HCT116 (cell line): Measurements from ENCODE around the gene ARHGAP27. TPM values are rescaled to one million over a fixed set of nuclear protein-coding genes. Genes with fewer than 3 reads are reported as not detected.

Experiments
- ATAC-seq: fragments of 200-7000 bp; cut with Tn5 transposase; 2 replicates; pipeline ENCODE4 v1.9.1; 2020; ENCODE audit warnings: mild to moderate bottlenecking, moderate library complexity
- BruUV-seq: library from RNA; stranded (reverse); fragments of 400-500 nt; replicated peaks from 2 replicates; lab custom pipeline; 2021; lab: Mats Ljungman, UMichigan
- CTCF ChIA-PET: fragments of 300-600 bp; sonication (Branson Sonifier 250); formaldehyde crosslinking; loops from one replicate; lab custom pipeline; 2021; ENCODE audit warnings: antibody characterized with exemption; lab: Charles Lee
- POLR2A ChIA-PET: fragments of 300-600, 350-600 bp; sonication (Branson Sonifier 250); formaldehyde crosslinking; loops from one replicate; lab custom pipeline; 2021; ENCODE audit warnings: antibody characterized with exemption; lab: Charles Lee
- RAD21 ChIA-PET, 2 experiments: fragments of 300-600 bp; sonication (Branson Sonifier 250); formaldehyde crosslinking; loops; one replicate each; lab custom pipeline; 2023; ENCODE audit warnings: low total read pairs in 2 of 2; ENCODE audit not compliant: uncharacterized antibody in 2 of 2, unreplicated experiment in 2 of 2, low non-redundant PET in 1 of 2; lab: Charles Lee
- DNase-seq: peaks from one replicate; pipeline ENCODE4 v3.0.0-alpha.2; 2010; ENCODE audit warnings: low read depth, low spot score
- H2AFZ ChIP-seq: fragments of 200-600 bp; shearing (Covaris generic), sonication (generic); 2 replicates; pipeline ENCODE4 v1.6.1; 2017; ENCODE audit warnings: low read depth, mixed run types, mixed read lengths, antibody characterized with exemption, low read length; ENCODE audit not compliant: poor library complexity, severe bottlenecking
- H3K27ac ChIP-seq: 2 replicates; pipeline ENCODE4 v1.5.1; 2012; ENCODE audit warnings: low read depth, low read length
- H3K27me3 ChIP-seq: fragments of 200-600 bp; sonication (generic); 2 replicates; pipeline ENCODE4 v1.6.1; 2016; ENCODE audit warnings: mixed run types, low read length, mixed read lengths; ENCODE audit not compliant: insufficient read depth
- H3K36me3 ChIP-seq, 2 experiments: fragments of 200-500 bp in 1 of 2; fragments of 200-600 bp in 1 of 2; sonication (Bioruptor generic) in 1 of 2; sonication (generic) in 1 of 2; 2 replicates each; pipeline versions ENCODE4 v1.5.1 to v1.6.1; 2014 to 2016; ENCODE audit warnings: low read length in 2 of 2, inconsistent platforms in 1 of 2, mixed read lengths in 1 of 2, mixed run types in 1 of 2; ENCODE audit not compliant: insufficient read depth in 2 of 2, control insufficient read depth in 1 of 2
- H3K4me1 ChIP-seq, 2 experiments: fragments of 200-600 bp in 1 of 2; sonication (generic) in 1 of 2; 2 replicates each; pipeline versions ENCODE4 v1.5.1 to v1.6.1; 2012 to 2017; ENCODE audit warnings: low read length in 2 of 2, inconsistent platforms in 1 of 2, mild to moderate bottlenecking in 1 of 2, mixed read lengths in 1 of 2, mixed run types in 1 of 2, moderate library complexity in 1 of 2; ENCODE audit not compliant: insufficient read depth in 2 of 2, control insufficient read depth in 1 of 2
- H3K4me2 ChIP-seq: fragments of 200-600 bp; sonication (generic); 2 replicates; pipeline ENCODE4 v1.6.1; 2017; ENCODE audit warnings: mixed run types, low read length, mixed read lengths
- H3K4me3 ChIP-seq, 2 experiments: fragments of 200-600 bp in 1 of 2; sonication (generic) in 1 of 2; replicated peaks in 1 of 2; 2 replicates each; pipeline ENCODE4 v1.5.1; 2011 to 2016; ENCODE audit warnings: low read length in 2 of 2, control low read depth in 1 of 2, low read depth in 1 of 2, mild to moderate bottlenecking in 1 of 2, mixed read lengths in 1 of 2, mixed run types in 1 of 2
- H3K79me2 ChIP-seq: fragments of 200-600 bp; sonication (generic); 2 replicates; pipeline ENCODE4 v1.6.1; 2017; ENCODE audit warnings: mild to moderate bottlenecking, mixed run types, low read length, moderate library complexity, mixed read lengths; ENCODE audit not compliant: insufficient read depth
- H3K9ac ChIP-seq: fragments of 200-600 bp; sonication (generic); 2 replicates; pipeline ENCODE4 v1.6.1; 2016; ENCODE audit warnings: low read length, mixed read lengths
- H3K9me2 ChIP-seq: fragments of 200-600 bp; sonication (generic), shearing (Covaris generic); 2 replicates; pipeline ENCODE4 v1.6.1; 2017; ENCODE audit warnings: mixed run types, mild to moderate bottlenecking, moderate library complexity; ENCODE audit not compliant: insufficient read depth
- H3K9me3 ChIP-seq, 2 experiments: fragments of 200-500 bp in 1 of 2; fragments of 200-600 bp in 1 of 2; sonication (Bioruptor generic) in 1 of 2; sonication (generic) in 1 of 2; 2 replicates each; pipeline ENCODE4 v1.6.1; 2014 to 2017; ENCODE audit warnings: low read length in 2 of 2, mixed read lengths in 2 of 2, inconsistent platforms in 1 of 2, low read depth in 1 of 2, mild to moderate bottlenecking in 1 of 2, mixed run types in 1 of 2, moderate library complexity in 1 of 2; ENCODE audit not compliant: control insufficient read depth in 1 of 2, insufficient read depth in 1 of 2
- H4K20me1 ChIP-seq: fragments of 200-600 bp; sonication (generic), shearing (Covaris generic); 2 replicates; pipeline ENCODE4 v1.6.1; 2017; ENCODE audit warnings: mixed run types, mild to moderate bottlenecking, moderate library complexity; ENCODE audit not compliant: insufficient read depth
- POLR2AphosphoS5 ChIP-seq: IDR thresholded peaks from 2 replicates; pipeline ENCODE4 v1.6.1; 2011; ENCODE audit warnings: mild to moderate bottlenecking, low read depth, low read length, moderate library complexity
- SIN3A ChIP-seq: IDR thresholded peaks from 2 replicates; pipeline ENCODE4 v1.6.1; 2012; ENCODE audit warnings: low read depth
- intact Hi-C: fragments of 100-400 bp; cut with micrococcal nuclease; formaldehyde crosslinking; loops from 2 replicates; pipeline ENCODE4 v1.10.0; 2022
- total RNA-seq: library from RNA; stranded (reverse); gene quantifications from one replicate; pipeline ENCODE4 v1.2.1, GENCODE V29; 2021; ENCODE audit not compliant: unreplicated experiment
- TF ChIP-seq, protein P1 (sequence below): IDR thresholded peaks from 2 replicates; pipeline ENCODE4 v1.6.1; 2012; ENCODE audit warnings: low read depth

Gene ARHGAP27
- total RNA-seq, 1 experiment from 2014 or later: 46.7 TPM

GRCh38 chr17:45366691-45367090 lies 66.0 kb downstream of the ARHGAP27 start:
- BruUV-seq: no TSS peak
- H3K9ac ChIP-seq: no peak overlapping the region
- DNase-seq (no peak), ATAC-seq (no peak)
- no peaks in the 10 kb centered on the region for H3K79me2 ChIP-seq
- H3K36me3 ChIP-seq: no peaks in the 10 kb centered on the region
- no peak overlapping the region for H3K27ac ChIP-seq
- no peak overlapping the region for H3K4me2 ChIP-seq
- no peaks in the 10 kb centered on the region for H4K20me1 ChIP-seq
- RAD21 ChIA-PET: no interaction called here
- H2AFZ ChIP-seq: no peak overlapping the region
- TF ChIP-seq POLR2AphosphoS5 (no peak), SIN3A (no peak)
- TF ChIP-seq, protein P1, sequence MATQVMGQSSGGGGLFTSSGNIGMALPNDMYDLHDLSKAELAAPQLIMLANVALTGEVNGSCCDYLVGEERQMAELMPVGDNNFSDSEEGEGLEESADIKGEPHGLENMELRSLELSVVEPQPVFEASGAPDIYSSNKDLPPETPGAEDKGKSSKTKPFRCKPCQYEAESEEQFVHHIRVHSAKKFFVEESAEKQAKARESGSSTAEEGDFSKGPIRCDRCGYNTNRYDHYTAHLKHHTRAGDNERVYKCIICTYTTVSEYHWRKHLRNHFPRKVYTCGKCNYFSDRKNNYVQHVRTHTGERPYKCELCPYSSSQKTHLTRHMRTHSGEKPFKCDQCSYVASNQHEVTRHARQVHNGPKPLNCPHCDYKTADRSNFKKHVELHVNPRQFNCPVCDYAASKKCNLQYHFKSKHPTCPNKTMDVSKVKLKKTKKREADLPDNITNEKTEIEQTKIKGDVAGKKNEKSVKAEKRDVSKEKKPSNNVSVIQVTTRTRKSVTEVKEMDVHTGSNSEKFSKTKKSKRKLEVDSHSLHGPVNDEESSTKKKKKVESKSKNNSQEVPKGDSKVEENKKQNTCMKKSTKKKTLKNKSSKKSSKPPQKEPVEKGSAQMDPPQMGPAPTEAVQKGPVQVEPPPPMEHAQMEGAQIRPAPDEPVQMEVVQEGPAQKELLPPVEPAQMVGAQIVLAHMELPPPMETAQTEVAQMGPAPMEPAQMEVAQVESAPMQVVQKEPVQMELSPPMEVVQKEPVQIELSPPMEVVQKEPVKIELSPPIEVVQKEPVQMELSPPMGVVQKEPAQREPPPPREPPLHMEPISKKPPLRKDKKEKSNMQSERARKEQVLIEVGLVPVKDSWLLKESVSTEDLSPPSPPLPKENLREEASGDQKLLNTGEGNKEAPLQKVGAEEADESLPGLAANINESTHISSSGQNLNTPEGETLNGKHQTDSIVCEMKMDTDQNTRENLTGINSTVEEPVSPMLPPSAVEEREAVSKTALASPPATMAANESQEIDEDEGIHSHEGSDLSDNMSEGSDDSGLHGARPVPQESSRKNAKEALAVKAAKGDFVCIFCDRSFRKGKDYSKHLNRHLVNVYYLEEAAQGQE: no peak
- CTCF ChIA-PET: interaction anchor here (1.0 kb wide), 1 partner anchor 90 kb away, joined by 4 read pairs; no protein-coding TSS in a partner anchor
- intact Hi-C loops: no loop called here
- H3K4me1 ChIP-seq: peaks cover 32 to 52% of the 10 kb centered on the region in 2 experiments
- POLR2A ChIA-PET: interaction anchor here (0.7 kb wide), 1 partner anchor 24 kb away, joined by 5 read pairs; no protein-coding TSS in a partner anchor
- no peaks in the 10 kb centered on the region for H3K27me3 ChIP-seq
- H3K4me3 ChIP-seq: no peak overlapping the region
- no peaks in the 10 kb centered on the region for H3K9me3 ChIP-seq
- no peaks in the 10 kb centered on the region for H3K9me2 ChIP-seq

GRCh38 chr17:45366049-45366448 lies 66.6 kb downstream of the ARHGAP27 start:
- Histone ChIP-seq H3K27me3 (no peaks in the 10 kb centered on the region), H3K9me3 (no peaks in the 10 kb centered on the region), H3K4me2 (no peak overlapping the region), H3K79me2 (no peaks in the 10 kb centered on the region), H3K4me3 (no peak overlapping the region), H3K4me1 (peaks cover 29 to 45% of the 10 kb centered on the region in 2 experiments), H3K9ac (no peak overlapping the region), H3K9me2 (no peaks in the 10 kb centered on the region), H3K27ac (no peak overlapping the region), H3K36me3 (no peaks in the 10 kb centered on the region), H4K20me1 (no peaks in the 10 kb centered on the region), H2AFZ (no peak overlapping the region)
- no peak for ATAC-seq
- intact Hi-C loops: no loop called here
- TF ChIP-seq POLR2AphosphoS5: no peak
- ChIA-PET RAD21 (no interaction called here), CTCF (interaction anchor here (1.0 kb wide), 1 partner anchor 89 kb away, joined by 4 read pairs; no protein-coding TSS in a partner anchor), POLR2A (interaction anchor here (0.7 kb wide), 1 partner anchor 25 kb away, joined by 5 read pairs; no protein-coding TSS in a partner anchor)
- BruUV-seq: no TSS peak
- no peak for DNase-seq
